Testis (tissue), 3 donors: ENCODE results near the gene ZEB2. TPM values are rescaled to one million over a fixed set of nuclear protein-coding genes. Genes with fewer than 3 reads are reported as not detected.

ENCODE experiments used
- DNase-seq: peaks from one replicate; pipeline ENCODE4 v3.0.0-alpha.2; 2019
- H3K27ac ChIP-seq, 2 donors: fragments of 200-600 bp; sonication (generic); one replicate each; pipeline ENCODE4 v1.5.1; 2019
- H3K27me3 ChIP-seq: fragments of 200-600 bp; sonication (generic); one replicate; pipeline ENCODE4 v1.5.1; 2019
- H3K36me3 ChIP-seq: fragments of 200-600 bp; sonication (generic); one replicate; pipeline ENCODE4 v1.5.1; 2017; ENCODE audit warnings: low read depth; ENCODE audit errors: missing control alignments
- H3K4me1 ChIP-seq: fragments of 200-600 bp; sonication (generic); one replicate; pipeline ENCODE4 v1.5.1; 2019
- H3K4me3 ChIP-seq, 2 donors: fragments of 200-600 bp; sonication (generic); one replicate each; pipeline ENCODE4 v1.5.1; 2017 to 2019
- H3K9me3 ChIP-seq: fragments of 200-600 bp; sonication (generic); one replicate; pipeline ENCODE4 v1.5.1; 2017
- CTCF ChIP-seq, 3 experiments: fragments of 450-650 bp in 2 of 3; fragments of 200-600 bp in 1 of 3; sonication (generic) in 1 of 3; IDR thresholded peaks; one replicate each; pipeline ENCODE4 v1.5.1; 2016 to 2019; ENCODE audit warnings: antibody characterized with exemption in 3 of 3, mild to moderate bottlenecking in 2 of 3, moderate library complexity in 1 of 3
- POLR2A ChIP-seq: fragments of 450-650 bp; IDR thresholded peaks from one replicate; pipeline ENCODE4 v1.6.1; 2017; ENCODE audit warnings: antibody characterized with exemption, mild to moderate bottlenecking, moderate library complexity
- WGBS, 2 donors: methylation state at CpG; one replicate each; pipeline ENCODE4 v1.1.5; 2018; 5-methylcytosine and 5-hydroxymethylcytosine counted together
- intact Hi-C: fragments of 100-400 bp; cut with DNase I; formaldehyde crosslinking; loops from one replicate; pipeline ENCODE4 v1.15.1; 2023; ENCODE audit warnings: low total_unique reads
- polyA plus RNA-seq: library from polyadenylated mRNA; stranded (reverse); fragments of 350-450 nt; fragmentation: Illumina TruSeq; extraction: RNeasy Lipid Tissue Mini Kit (QIAGEN cat#74804); gene quantifications from one replicate; pipeline ENCODE4 v1.2.3, GENCODE V29; 2014; ENCODE audit warnings: low read depth, low replicate concordance; ENCODE audit not compliant: insufficient read depth
- total RNA-seq, 2 donors: library from RNA; depleted of rRNA; stranded (reverse); fragments of >200 nt; gene quantifications; one replicate each; pipeline ENCODE4 v1.2.3, GENCODE V29; 2016

Gene ZEB2
- total and polyA plus RNA-seq, 3 donors from 2014 or later: 38.7 to 96.4 (median 87.8) TPM

GRCh38 chr2:144407262-144407661 is 112.7 kb downstream of the ZEB2 start:
- Histone ChIP-seq H3K9me3 (no peaks in the 10 kb centered on the region), H3K36me3 (no peaks in the 10 kb centered on the region), H3K27me3 (no peaks in the 10 kb centered on the region), H3K27ac (no peak overlapping the region), H3K4me3 (no peak overlapping the region), H3K4me1 (peaks cover 19% of the 10 kb centered on the region)
- intact Hi-C loops: no loop called here
- TF ChIP-seq POLR2A: no peak
- TF ChIP-seq CTCF (IDR thresholded peaks at IDR 0.05): no peak
- DNase-seq: no peak

GRCh38 chr2:144405982-144406788 is 113.7 kb downstream of the ZEB2 start:
- no peak for DNase-seq
- H3K27me3 ChIP-seq: no peaks in the 10 kb centered on the region
- no peaks in the 10 kb centered on the region for H3K9me3 ChIP-seq
- intact Hi-C loops: no loop called here
- no peak overlapping the region for H3K4me3 ChIP-seq
- 76% methylated on average over 5 of the region's 5 CpGs for WGBS, 2 donors
- peak overlapping the region; percentile 31 to 64 for H3K27ac ChIP-seq
- peaks cover 30% of the 10 kb centered on the region for H3K4me1 ChIP-seq
- no peak for TF ChIP-seq POLR2A
- TF ChIP-seq CTCF (IDR thresholded peaks at IDR 0.05): no peak
- no peaks in the 10 kb centered on the region for H3K36me3 ChIP-seq

GRCh38 chr2:144405321-144405720 is 114.6 kb downstream of the ZEB2 start:
- 40 to 42% methylated on average over 2 of the region's 2 CpGs for WGBS, 2 donors
- Histone ChIP-seq H3K4me3 (no peak overlapping the region), H3K36me3 (no peaks in the 10 kb centered on the region), H3K4me1 (peaks cover 36% of the 10 kb centered on the region), H3K9me3 (no peaks in the 10 kb centered on the region), H3K27ac (peak overlapping the region in 1 of 2 donors; percentile 64), H3K27me3 (no peaks in the 10 kb centered on the region)
- intact Hi-C loops: no loop called here
- TF ChIP-seq POLR2A (no peak), CTCF (IDR thresholded peaks at IDR 0.05) (no peak)
- DNase-seq: no peak

DNA sequence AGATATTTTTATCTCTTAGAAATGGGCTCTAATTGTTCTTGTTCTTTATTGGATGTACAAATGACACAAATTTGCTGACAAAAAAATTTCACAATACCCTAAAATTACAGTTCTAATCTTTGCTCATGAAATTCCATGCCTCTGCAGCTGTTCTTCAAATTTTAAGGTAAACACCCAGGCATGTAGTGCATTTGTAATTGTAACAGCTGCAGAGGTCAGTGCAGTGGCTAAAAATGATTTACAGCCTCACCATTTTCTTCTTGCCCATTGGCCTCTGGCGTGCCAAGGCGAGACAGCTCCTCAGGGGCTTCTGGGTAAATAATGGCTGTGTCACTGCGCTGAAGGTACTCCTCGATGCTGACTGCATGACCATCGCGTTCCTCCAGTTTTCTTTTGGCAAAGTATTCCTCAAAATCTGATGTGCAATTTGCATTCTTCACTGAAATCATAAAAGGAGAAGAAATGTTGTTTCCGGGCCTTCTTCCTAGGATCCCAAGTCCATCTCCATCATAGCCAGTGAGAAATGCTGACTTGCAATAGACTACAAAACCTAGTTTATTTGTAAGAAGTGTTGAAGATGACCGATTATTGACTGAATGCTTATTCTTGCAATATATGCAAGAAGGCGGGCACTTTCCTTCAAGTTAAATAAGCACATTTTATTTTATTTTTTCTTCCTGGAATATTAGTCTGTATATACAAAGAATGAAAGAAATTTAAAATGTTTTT is 115.2 kb downstream of the ZEB2 start:
- peak; percentile 17 for DNase-seq
- intact Hi-C loops: no loop called here
- WGBS, 2 donors: 57 to 66% methylated on average over 9 of the region's 9 CpGs
- TF ChIP-seq POLR2A (no peak), CTCF (IDR thresholded peaks at IDR 0.05) (no peak)
- H3K4me3 ChIP-seq: no peak overlapping the region
- H3K36me3 ChIP-seq: no peaks in the 10 kb centered on the region
- H3K27me3 ChIP-seq: no peaks in the 10 kb centered on the region
- peak overlapping the region; percentile 17 to 39 for H3K27ac ChIP-seq
- no peaks in the 10 kb centered on the region for H3K9me3 ChIP-seq
- H3K4me1 ChIP-seq: peaks cover 36% of the 10 kb centered on the region
